AG10803 (cell line): Measurements from ENCODE around the gene FAR2.
"Not testable (repeated sequence)": the region's sequence is repeated elsewhere in the genome, so short reads cannot be mapped to it uniquely, and the experiment has no call there.

Source experiments
- DNase-seq: peaks from one replicate; pipeline ENCODE4 v3.0.0; 2010; ENCODE audit warnings: low read depth
- H3K4me3 ChIP-seq: 2 replicates; pipeline ENCODE4 v1.5.1; 2011; ENCODE audit warnings: mild to moderate bottlenecking, low read length, control low read depth
- CTCF ChIP-seq: conservative IDR thresholded peaks from 2 replicates; pipeline ENCODE4 v1.5.1; 2011; ENCODE audit warnings: mild to moderate bottlenecking, low read length, control low read depth, inconsistent platforms

FAR2 gene

GRCh38 chr12:29281371-29282005, 132.4 kb downstream of the FAR2 start:
- DNase-seq: peak; percentile 17
- no peak for TF ChIP-seq CTCF
- no peak overlapping the region for H3K4me3 ChIP-seq

DNA sequence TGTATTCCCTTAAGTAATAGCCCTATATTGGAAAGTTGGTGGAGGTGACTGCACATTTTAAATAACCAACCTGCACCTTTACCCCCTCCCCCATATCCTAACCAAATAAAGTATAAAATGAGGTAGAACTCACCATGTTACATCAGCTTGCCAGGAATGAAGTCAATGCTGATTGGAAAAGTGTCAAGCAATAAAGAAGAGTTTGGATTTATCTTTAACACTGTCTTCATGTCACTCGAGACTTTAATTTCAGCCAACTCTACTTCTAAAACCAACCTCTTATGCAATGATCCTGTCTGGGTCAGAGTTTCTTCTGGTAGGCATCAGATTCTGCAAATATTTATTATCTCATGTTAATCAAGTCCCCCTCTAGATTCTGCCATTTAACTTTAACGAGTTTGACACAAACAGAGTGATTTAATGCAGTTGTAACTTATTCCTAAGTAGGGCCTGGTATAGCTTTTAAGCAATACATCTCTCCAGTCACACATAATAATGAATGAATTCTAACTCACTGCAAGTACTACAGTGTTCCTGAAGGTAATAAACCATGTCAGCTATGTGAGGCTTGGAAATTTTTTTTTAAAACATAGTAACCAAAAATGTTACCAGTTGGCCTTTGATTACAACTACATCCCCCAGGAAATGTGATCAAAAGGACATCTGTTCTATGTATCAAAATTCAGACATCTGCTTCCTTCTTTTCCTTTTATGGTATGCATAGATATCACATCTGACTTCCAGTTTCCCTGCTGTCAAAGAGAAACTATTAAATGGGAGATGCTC, 133.1 kb downstream of the FAR2 start:
- DNase-seq: no peak
- H3K4me3 ChIP-seq: no peak overlapping the region
- TF ChIP-seq CTCF: no peak

DNA sequence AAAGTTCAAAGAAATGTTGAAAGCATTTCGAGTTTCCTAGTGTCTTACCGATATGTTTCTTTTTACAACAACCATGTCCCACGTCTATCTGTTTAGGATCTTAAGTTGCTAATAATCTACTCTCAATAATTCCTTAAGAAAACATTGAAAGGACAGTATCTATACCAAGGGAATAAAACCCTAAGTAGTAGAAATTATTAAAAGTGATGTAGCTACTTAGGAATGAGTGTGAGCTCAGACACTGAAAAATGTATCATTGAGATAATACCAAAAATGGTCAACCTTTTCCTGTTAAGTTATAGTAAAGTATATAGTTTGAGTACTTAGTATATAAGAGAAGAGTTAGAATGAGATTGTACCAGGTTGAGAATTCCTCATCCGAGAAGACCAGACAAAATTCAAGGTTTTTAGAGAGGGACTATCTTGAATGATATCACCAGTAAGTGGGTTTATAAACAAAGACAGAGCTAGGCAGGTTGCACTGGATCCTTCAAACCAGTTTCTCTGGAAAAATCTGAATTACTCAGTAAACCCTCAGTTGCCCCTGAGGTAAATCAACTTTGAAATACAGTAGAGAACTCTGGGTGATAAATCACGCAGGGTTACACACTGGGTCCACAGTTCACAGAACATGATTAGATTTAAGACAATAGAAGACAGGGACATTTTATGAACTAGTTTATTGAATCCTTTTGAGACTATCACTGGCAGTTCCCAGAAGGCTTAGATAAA, 135.1 kb downstream of the FAR2 start:
- no peak for TF ChIP-seq CTCF
- no peak for DNase-seq
- no peak overlapping the region for H3K4me3 ChIP-seq

- no peak overlapping the region for H3K4me3 ChIP-seq
- no peak for TF ChIP-seq CTCF
- peak; percentile 51 for DNase-seq
Measured at GRCh38 chr12:29286081-29286790, 137.2 kb downstream of the FAR2 start.

DNA sequence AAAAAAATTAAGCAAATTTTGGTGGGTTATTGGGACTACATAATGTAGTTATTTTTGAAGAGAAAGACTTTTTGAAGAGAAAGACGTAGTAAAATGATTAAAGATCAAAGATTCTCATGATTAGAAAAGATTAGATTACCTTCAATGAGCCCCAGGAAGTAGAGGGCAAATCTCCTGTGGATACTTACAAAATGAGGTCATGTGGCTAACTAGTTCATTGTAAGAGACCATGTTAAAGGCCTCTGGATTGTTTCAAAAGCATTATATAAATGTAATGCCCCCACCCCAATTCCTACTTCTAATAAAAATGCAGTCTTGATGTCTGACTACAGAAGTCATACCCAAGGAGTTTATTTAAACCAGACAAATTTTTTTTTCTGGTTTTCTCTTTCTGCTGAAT, 138.5 kb downstream of the FAR2 start:
- DNase-seq: no peak
- no peak for TF ChIP-seq CTCF
- H3K4me3 ChIP-seq: no peak overlapping the region

- no peak for DNase-seq
- H3K4me3 ChIP-seq: no peak overlapping the region
- TF ChIP-seq CTCF: no peak
Measured at GRCh38 chr12:29288031-29288430, 139.0 kb downstream of the FAR2 start.

GRCh38 chr12:29290475-29290874, 141.4 kb downstream of the FAR2 start:
- not testable (repeated sequence) for DNase-seq, H3K4me3 ChIP-seq
